ENCODE measurements around the gene CLSTN1.

DNA sequence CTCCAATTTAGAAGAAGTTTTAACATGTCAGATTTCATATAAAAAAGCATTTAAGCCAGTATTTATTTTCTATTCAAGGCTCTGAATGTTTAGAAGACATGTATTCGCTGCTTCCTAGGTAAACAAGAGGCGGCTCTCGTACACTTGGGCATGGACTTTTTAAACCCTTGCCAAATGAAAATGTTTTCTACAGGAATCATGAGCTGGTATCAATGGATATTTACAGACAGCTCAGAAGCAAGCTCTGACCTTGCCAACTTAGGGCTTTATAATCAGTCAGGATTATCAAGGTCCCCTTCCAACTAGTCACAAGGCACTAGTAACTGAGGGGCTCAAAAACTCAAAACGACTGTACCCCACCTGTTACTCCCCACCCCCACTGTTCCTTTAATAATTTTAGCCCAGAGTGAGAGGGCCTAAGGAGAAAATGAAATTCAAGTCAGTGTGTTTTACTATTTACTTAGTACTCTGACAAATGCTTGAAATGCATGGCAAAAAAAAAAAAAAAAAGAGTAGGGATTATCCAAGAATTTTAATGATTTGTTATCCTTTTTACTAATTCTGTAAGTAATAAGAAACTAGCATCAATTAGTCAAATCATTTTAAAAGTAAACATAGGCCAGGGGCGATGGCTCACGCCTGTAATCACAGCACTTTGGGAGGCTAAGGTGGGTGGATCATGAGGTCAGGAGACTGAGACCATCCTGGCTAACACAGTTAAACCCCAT is 12.4 kb downstream of the CLSTN1 start:
- TF ChIP-seq SUZ12 (IDR thresholded peaks at IDR 0.05; ENCODE audit: extremely low read depth, insufficient read depth, insufficient read length) (no peak), ZNF274 (IDR thresholded peaks at IDR 0.05; ENCODE audit: low read depth, low read length) (no peak), YY1 (IDR thresholded peaks at IDR 0.05; ENCODE audit: insufficient read depth, insufficient read length) (no peak)
